GM20431 (cell line): ENCODE results near the gene RTL5.

Experiments
- in situ Hi-C: fragments of 300-500 bp; cut with MseI, MboI; formaldehyde crosslinking; loops from one replicate; pipeline ENCODE4 v1.15.0; 2020; ENCODE audit warnings: low sequenced_read_pairs; ENCODE audit not compliant: unreplicated experiment

Gene RTL5

DNA sequence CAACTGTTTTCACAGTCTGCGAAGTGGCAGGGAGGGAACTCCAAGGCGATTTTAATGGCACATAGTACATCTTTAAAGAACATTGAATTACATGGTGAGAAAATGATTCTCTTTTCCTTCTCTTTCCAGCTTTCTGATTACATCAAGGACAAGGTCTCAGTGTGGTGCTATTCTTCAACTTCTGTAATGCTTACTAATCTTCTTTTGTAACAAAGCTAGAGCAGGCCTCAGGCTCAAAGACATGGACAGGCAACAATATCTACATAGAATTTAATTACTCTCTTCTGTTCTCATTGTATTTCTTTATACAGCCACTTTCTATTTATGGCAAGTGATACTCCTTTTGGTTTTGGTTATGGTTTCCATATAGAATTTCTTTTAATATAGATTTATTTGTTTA is 48.4 kb downstream of the RTL5 start:
- in situ Hi-C loops: no loop called here

DNA sequence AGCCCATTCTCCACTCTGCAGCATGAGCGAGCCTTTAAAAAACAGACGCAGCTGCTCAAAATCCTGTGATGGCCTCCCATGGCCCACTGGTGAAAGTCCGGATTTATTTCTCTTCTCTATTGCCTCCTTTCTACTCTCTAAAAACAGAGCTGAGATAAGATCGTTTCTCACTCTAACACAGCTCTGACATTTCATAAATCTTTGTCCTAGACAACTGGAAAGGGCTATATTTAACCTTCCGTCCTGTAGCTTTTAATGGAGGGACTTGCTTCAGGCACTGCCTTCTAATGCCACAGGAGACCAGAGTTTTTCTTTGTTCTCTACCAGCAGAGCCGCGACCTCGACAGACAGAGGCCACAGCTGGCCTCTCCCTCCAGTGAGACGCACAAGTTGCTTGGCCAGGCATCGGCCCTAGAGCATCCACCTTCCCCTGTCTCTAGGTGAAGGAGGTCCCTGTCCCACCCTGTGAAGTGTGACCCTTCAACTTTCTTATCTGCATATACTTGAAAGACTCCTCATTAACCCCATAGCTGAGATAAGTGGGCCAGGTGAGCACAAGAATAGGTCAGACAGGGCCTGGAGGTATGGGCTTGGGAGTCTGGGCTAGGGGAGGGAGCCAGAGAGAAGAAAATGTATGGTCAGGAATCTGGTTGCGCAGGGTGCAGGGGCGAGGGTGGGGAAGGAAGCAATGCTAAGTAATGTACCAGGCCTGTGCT is 50.0 kb downstream of the RTL5 start:
- in situ Hi-C loops: no loop called here

- in situ Hi-C loops: no loop called here
Measured at GRCh38 chrX:72080800-72081199, 50.9 kb downstream of the RTL5 start.

- in situ Hi-C loops: no loop called here
Measured at GRCh38 chrX:72080150-72080549, 51.6 kb downstream of the RTL5 start.

- in situ Hi-C loops: no loop called here
Measured at GRCh38 chrX:72079607-72080006, 52.1 kb downstream of the RTL5 start.

DNA sequence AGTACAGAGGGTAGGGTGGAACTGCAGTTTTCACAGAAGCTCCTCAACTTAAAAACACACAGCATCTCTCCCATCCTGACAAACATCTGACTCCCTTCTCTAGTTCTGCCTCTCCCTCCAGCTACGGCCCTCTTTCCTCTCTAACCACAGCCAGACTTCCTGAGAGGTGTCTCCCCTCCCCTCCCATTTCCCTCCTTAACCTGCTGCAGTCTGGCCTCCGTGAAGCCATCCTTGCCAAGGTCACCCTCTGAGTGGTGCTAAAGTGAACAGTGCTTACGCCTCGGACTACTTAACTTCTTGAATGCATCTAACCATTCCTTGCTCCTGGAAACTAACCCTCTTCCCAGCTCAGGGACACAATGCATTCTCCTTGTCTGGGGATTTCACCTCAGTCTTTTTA is 53.3 kb downstream of the RTL5 start:
- in situ Hi-C loops: no loop called here
